Lower leg skin (tissue), 4 donors: ENCODE measurements around the gene CLGN. TPM values are rescaled to one million over a fixed set of nuclear protein-coding genes. Genes with fewer than 3 reads are reported as not detected.

Source experiments
- DNase-seq, 2 donors: peaks; one replicate each; pipeline ENCODE4 v3.0.0-alpha.2; 2019; ENCODE audit warnings: low spot score in 2 of 2
- H3K4me3 ChIP-seq: fragments of 200-600 bp; sonication (generic); 2 replicates; pipeline ENCODE4 v1.5.1; 2017; ENCODE audit warnings: mild to moderate bottlenecking, low read depth; ENCODE audit not compliant: poor library complexity, severe bottlenecking
- CTCF ChIP-seq, 3 donors: fragments of 450-650 bp; IDR thresholded peaks; one replicate each; pipeline ENCODE4 v1.5.1; 2016; ENCODE audit warnings: antibody characterized with exemption in 3 of 3, mild to moderate bottlenecking in 3 of 3, moderate library complexity in 2 of 3
- POLR2A ChIP-seq, 2 donors: fragments of 450-650 bp; IDR thresholded peaks; one replicate each; pipeline ENCODE4 v1.6.1; 2016 to 2017; ENCODE audit warnings: antibody characterized with exemption in 2 of 2, mild to moderate bottlenecking in 1 of 2, moderate library complexity in 1 of 2
- WGBS, 2 donors: methylation state at CpG; one replicate each; pipeline ENCODE4 v1.1.5; 2018; 5-methylcytosine and 5-hydroxymethylcytosine counted together
- intact Hi-C: fragments of 100-400 bp; cut with DNase I; formaldehyde crosslinking; loops from one replicate; pipeline ENCODE4 v1.15.0; 2023; ENCODE audit warnings: low total_unique reads
- total RNA-seq, 4 donors: library from RNA; depleted of rRNA; stranded (reverse); fragments of >200 nt; gene quantifications; one replicate each; pipeline ENCODE4 v1.1.0, GENCODE V29; 2016

CLGN gene
- under 1 TPM; 0.08 to 0.94 (median 0.37) TPM for total RNA-seq

GRCh38 chr4:140427106-140427918 is at the start of gene CLGN:
TSS of gene CLGN (minus strand) at chr4:140427648. CDS start at chr4:140413078, 14,570 bp downstream.
- TF ChIP-seq POLR2A (IDR thresholded peaks at IDR 0.05) (no peak), CTCF (IDR thresholded peaks at IDR 0.05) (no peak)

GRCh38 chr4:140472156-140472555 is 44.7 kb upstream of the CLGN start:
- TF ChIP-seq POLR2A (IDR thresholded peaks at IDR 0.05) (no peak), CTCF (IDR thresholded peaks at IDR 0.05) (no peak)
- no peak for DNase-seq
- intact Hi-C loops: no loop called here
- 27 to 47% methylated on average over 2 of the region's 2 CpGs for WGBS, 2 donors
- H3K4me3 ChIP-seq: no peak overlapping the region

More at GRCh38 chr4:140427106-140427918, at the start of gene CLGN:
- peak within 1 kb of the TSS; percentile 41 for H3K4me3 ChIP-seq
- intact Hi-C loops: no loop called here
- DNase-seq: no peak
- 2% methylated on average over 21 to 49 of the region's 73 CpGs for WGBS, 2 donors

GRCh38 chr4:140469791-140470733 is 42.6 kb upstream of the CLGN start:
- no peak for DNase-seq
- 55 to 57% methylated on average over 26 to 27 of the region's 27 CpGs for WGBS, 2 donors

GRCh38 chr4:140466146-140466545 is 38.7 kb upstream of the CLGN start:
- 42 to 83% methylated on average over 1 of the region's 1 CpG for WGBS, 2 donors
- intact Hi-C loops: no loop called here
- H3K4me3 ChIP-seq: no peak overlapping the region
- TF ChIP-seq CTCF (IDR thresholded peaks at IDR 0.05): no peak
- TF ChIP-seq POLR2A (IDR thresholded peaks at IDR 0.05): no peak
- DNase-seq: no peak

More at GRCh38 chr4:140469791-140470733, 42.6 kb upstream of the CLGN start:
- TF ChIP-seq CTCF (IDR thresholded peaks at IDR 0.05) (no peak), POLR2A (IDR thresholded peaks at IDR 0.05) (no peak)
- H3K4me3 ChIP-seq: no peak overlapping the region
- intact Hi-C loops: no loop called here

- no peak overlapping the region for H3K4me3 ChIP-seq
- intact Hi-C loops: no loop called here
- 65 to 69% methylated on average over 1 of the region's 1 CpG for whole genome bisulfite sequencing, 2 donors
- no peak for DNase-seq
- no peak for TF ChIP-seq POLR2A (IDR thresholded peaks at IDR 0.05)
- no peak for TF ChIP-seq CTCF (IDR thresholded peaks at IDR 0.05)
Observed at GRCh38 chr4:140463614-140464013, 36.2 kb upstream of the CLGN start.
